H9 (cell line): ENCODE data around the gene UBE3C. TPM values are rescaled to one million over a fixed set of nuclear protein-coding genes. Genes with fewer than 3 reads are reported as not detected.

Source experiments
- DNase-seq: peaks from one replicate; pipeline ENCODE4 v3.0.0-alpha.2; 2017
- H2AFZ ChIP-seq: one replicate; pipeline ENCODE4 v1.6.1; 2013; ENCODE audit warnings: mild to moderate bottlenecking, low read length, control low read depth, moderate library complexity
- H2AK5ac ChIP-seq: 2 replicates; pipeline ENCODE4 v1.6.1; 2013; ENCODE audit warnings: low read length, control low read depth, mixed read lengths; ENCODE audit not compliant: insufficient read length
- H2BK120ac ChIP-seq: one replicate; pipeline ENCODE4 v1.6.1; 2013; ENCODE audit warnings: low read depth, mild to moderate bottlenecking, low read length, control low read depth, inconsistent platforms; ENCODE audit not compliant: poor library complexity, severe bottlenecking
- H2BK12ac ChIP-seq: 2 replicates; pipeline ENCODE4 v1.6.1; 2013; ENCODE audit warnings: low read length, control low read depth, mixed read lengths, low read depth; ENCODE audit not compliant: insufficient read length
- H2BK15ac ChIP-seq: 2 replicates; pipeline ENCODE4 v1.6.1; 2013; ENCODE audit warnings: low read depth, low read length, control low read depth
- H2BK20ac ChIP-seq: one replicate; pipeline ENCODE4 v1.6.1; 2013; ENCODE audit warnings: low read depth, mild to moderate bottlenecking, low read length, control low read depth, inconsistent platforms; ENCODE audit not compliant: poor library complexity, severe bottlenecking
- H2BK5ac ChIP-seq: 2 replicates; pipeline ENCODE4 v1.6.1; 2013; ENCODE audit warnings: low read length, control low read depth, mixed read lengths; ENCODE audit not compliant: insufficient read length
- H3K14ac ChIP-seq: 2 replicates; pipeline ENCODE4 v1.6.1; 2013; ENCODE audit warnings: low read length, control low read depth; ENCODE audit not compliant: insufficient read depth
- H3K18ac ChIP-seq: 2 replicates; pipeline ENCODE4 v1.6.1; 2013; ENCODE audit warnings: low read depth, mild to moderate bottlenecking, mixed read lengths, low read length, control low read depth; ENCODE audit not compliant: insufficient read length
- H3K23ac ChIP-seq: 2 replicates; pipeline ENCODE4 v1.6.1; 2013; ENCODE audit warnings: low read length, control low read depth, mixed read lengths, low read depth; ENCODE audit not compliant: insufficient read length
- H3K23me2 ChIP-seq: 2 replicates; pipeline ENCODE4 v1.6.1; 2013; ENCODE audit warnings: low read depth, mild to moderate bottlenecking, mixed read lengths, low read length, control low read depth; ENCODE audit not compliant: insufficient read length, poor library complexity, severe bottlenecking
- H3K27ac ChIP-seq: 2 replicates; pipeline ENCODE4 v1.5.1; 2013; ENCODE audit warnings: low read length, control low read depth, mixed read lengths, low read depth; ENCODE audit not compliant: insufficient read length
- H3K27me3 ChIP-seq: 2 replicates; pipeline ENCODE4 v1.6.1; 2013; ENCODE audit warnings: low read length, control low read depth, inconsistent platforms; ENCODE audit not compliant: insufficient read depth
- H3K4ac ChIP-seq: 2 replicates; pipeline ENCODE4 v1.6.1; 2013; ENCODE audit warnings: low read depth, mild to moderate bottlenecking, control low read depth, inconsistent platforms, low read length, moderate library complexity
- H3K4me1 ChIP-seq: 2 replicates; pipeline ENCODE4 v1.6.1; 2013; ENCODE audit warnings: low read length, control low read depth, inconsistent platforms; ENCODE audit not compliant: insufficient read depth
- H3K4me2 ChIP-seq: 2 replicates; pipeline ENCODE4 v1.6.1; 2013; ENCODE audit warnings: low read length, control low read depth, mixed read lengths; ENCODE audit not compliant: insufficient read length, insufficient read depth
- H3K56ac ChIP-seq: 2 replicates; pipeline ENCODE4 v1.6.1; 2013; ENCODE audit warnings: low read depth, mild to moderate bottlenecking, mixed read lengths, low read length, control low read depth; ENCODE audit not compliant: insufficient read length
- H3K79me1 ChIP-seq: 2 replicates; pipeline ENCODE4 v1.6.1; 2013; ENCODE audit warnings: low read depth, mild to moderate bottlenecking, moderate library complexity, low read length, control low read depth, inconsistent platforms; ENCODE audit not compliant: insufficient read depth, poor library complexity, severe bottlenecking
- H3K79me2 ChIP-seq: 2 replicates; pipeline ENCODE4 v1.6.1; 2013; ENCODE audit warnings: low read length, control low read depth, inconsistent platforms; ENCODE audit not compliant: insufficient read depth
- H3K9ac ChIP-seq: 2 replicates; pipeline ENCODE4 v1.6.1; 2013; ENCODE audit warnings: low read length, control low read depth, mixed read lengths; ENCODE audit not compliant: insufficient read length; ENCODE audit errors: extremely low read depth
- H3K9me3 ChIP-seq: one replicate; pipeline ENCODE4 v1.6.1; 2013; ENCODE audit warnings: low read depth, low read length, inconsistent platforms; ENCODE audit not compliant: control insufficient read depth
- H3T11ph ChIP-seq: one replicate; pipeline ENCODE4 v1.6.1; 2013; ENCODE audit warnings: mild to moderate bottlenecking, low read length, control low read depth, inconsistent platforms
- H4K20me1 ChIP-seq: one replicate; pipeline ENCODE4 v1.6.1; 2013; ENCODE audit not compliant: control insufficient read depth, insufficient read length, insufficient read depth
- H4K5ac ChIP-seq: 2 replicates; pipeline ENCODE4 v1.6.1; 2013; ENCODE audit warnings: low read depth, mild to moderate bottlenecking, mixed read lengths, low read length, control low read depth; ENCODE audit not compliant: insufficient read length
- H4K8ac ChIP-seq: replicated peaks from 2 replicates; pipeline ENCODE4 v1.6.1; 2013; ENCODE audit warnings: low read length, control low read depth, mixed read lengths, low read depth; ENCODE audit not compliant: insufficient read length
- H4K91ac ChIP-seq: 2 replicates; pipeline ENCODE4 v1.6.1; 2013; ENCODE audit warnings: low read depth, mild to moderate bottlenecking, moderate library complexity, mixed read lengths, low read length, control low read depth; ENCODE audit not compliant: insufficient read length
- H3K27ac Mint-ChIP-seq, 3 experiments: 2 replicates in 2 of 3; 3 replicates in 1 of 3; pipeline ENCODE4 v1.8.0; 2020 to 2021; ENCODE audit warnings: mixed read lengths in 3 of 3, mild to moderate bottlenecking in 1 of 3, moderate library complexity in 1 of 3
- H3K27me3 Mint-ChIP-seq: 2 replicates; pipeline ENCODE4 v1.8.0; 2021; ENCODE audit warnings: low read depth, mild to moderate bottlenecking, moderate library complexity, mixed read lengths
- H3K36me3 Mint-ChIP-seq, 3 experiments: 2 replicates in 2 of 3; 3 replicates in 1 of 3; pipeline ENCODE4 v1.8.0; 2020 to 2021; ENCODE audit warnings: low read depth in 3 of 3, mixed read lengths in 3 of 3; ENCODE audit not compliant: insufficient read depth in 1 of 3
- H3K4me1 Mint-ChIP-seq, 2 experiments: 2 replicates each; pipeline ENCODE4 v1.8.0; 2020; ENCODE audit warnings: mixed read lengths in 2 of 2
- H3K4me3 Mint-ChIP-seq, 2 experiments: 2 replicates in 1 of 2; 3 replicates in 1 of 2; pipeline ENCODE4 v1.8.0; 2020 to 2021; ENCODE audit warnings: mild to moderate bottlenecking in 2 of 2, mixed read lengths in 2 of 2, moderate library complexity in 1 of 2
- H3K9me3 Mint-ChIP-seq, 2 experiments: 2 replicates in 1 of 2; 3 replicates in 1 of 2; pipeline ENCODE4 v1.8.0; 2020; ENCODE audit warnings: mild to moderate bottlenecking in 2 of 2, mixed read lengths in 2 of 2, moderate library complexity in 1 of 2
- CTCF ChIP-seq: fragments of 200-600 bp; sonication (generic); conservative IDR thresholded peaks from 3 replicates; pipeline ENCODE4 v1.8.0; 2021; ENCODE audit warnings: antibody characterized with exemption, mild to moderate bottlenecking
- WGBS: extraction: QIAGEN DNeasy Blood & Tissue Kit; methylation state at CpG from one replicate; pipeline ENCODE4 v1.1.7; 2013; ENCODE audit warnings: missing lambda C conversion rate, low lambda C conversion rate, mixed read lengths; ENCODE audit not compliant: insufficient read length; ENCODE audit errors: extremely low coverage; 5-methylcytosine and 5-hydroxymethylcytosine counted together
- total RNA-seq: library from RNA; stranded (reverse); gene quantifications from 2 replicates; pipeline ENCODE4 v1.2.1, GENCODE V29; 2021

The UBE3C gene
- total RNA-seq, 1 experiment from 2014 or later: 63.3 TPM

- Histone ChIP-seq H2BK20ac (no peak overlapping the region), H3K79me1 (no peaks in the 10 kb centered on the region), H2BK12ac (no peak overlapping the region), H3K9ac (no peak overlapping the region), H3K79me2 (no peaks in the 10 kb centered on the region), H3K9me3 (no peaks in the 10 kb centered on the region), H2BK5ac (no peak overlapping the region), H3K27me3 (no peaks in the 10 kb centered on the region), H4K91ac (no peak overlapping the region), H4K20me1 (no peaks in the 10 kb centered on the region), H3K14ac (no peak overlapping the region), H3K4me2 (no peak overlapping the region), H2BK120ac (no peak overlapping the region), H2AK5ac (no peak overlapping the region), H3K23me2 (no peaks in the 10 kb centered on the region), H4K8ac (no peak overlapping the region), H3K27ac (no peak overlapping the region), H3K4ac (no peak overlapping the region), H3T11ph (no peak overlapping the region), H4K5ac (no peak overlapping the region), H2AFZ (no peak overlapping the region), H3K4me1 (no peaks in the 10 kb centered on the region), H3K23ac (no peak overlapping the region), H2BK15ac (no peak overlapping the region), H3K56ac (no peak overlapping the region), H3K18ac (no peak overlapping the region)
- Mint-ChIP-seq H3K27ac (peak overlapping the region in 1 of 3 experiments; percentile 9; a peak in 2 of 7 replicates), H3K36me3 (peaks cover 17 to 37% (median 34%) of the 10 kb centered on the region in 3 experiments; a peak in 6 of 7 replicates), H3K27me3 (no peaks in the 10 kb centered on the region), H3K9me3 (no peaks in the 10 kb centered on the region), H3K4me1 (peaks cover 11 to 12% of the 10 kb centered on the region in 2 experiments), H3K4me3 (no peak overlapping the region)
- no peak for TF ChIP-seq CTCF
- DNase-seq: no peak
- no CpG with 5 or more reads among the region's 3 CpGs for WGBS
Observed at GRCh38 chr7:157270060-157270444, 131.3 kb downstream of the UBE3C start.
